ENCODE measurements around the gene EXTL1.

EXTL1 gene

GRCh38 chr1:26057189-26057588 is 35.6 kb downstream of the EXTL1 start:
- Histone ChIP-seq H3K36me3 (ENCODE audit: low read length) (no peaks in the 10 kb centered on the region), H3K9me3 (ENCODE audit: insufficient read depth, low read length) (no peaks in the 10 kb centered on the region), H3K4me3 (ENCODE audit: insufficient read depth, low read length, poor library complexity, severe bottlenecking) (no peak overlapping the region), H3K27ac (ENCODE audit: low read depth, low read length) (no peak overlapping the region), H3K9me2 (replicated peaks; ENCODE audit: insufficient read depth, low read length) (no peaks in the 10 kb centered on the region), H4K20me1 (ENCODE audit: low read depth, low read length) (no peaks in the 10 kb centered on the region), H3K9ac (ENCODE audit: low read length) (no peak overlapping the region), H3K4me2 (ENCODE audit: low read depth, low read length, poor library complexity, severe bottlenecking) (no peak overlapping the region), H3K79me2 (ENCODE audit: insufficient read depth, low read length) (no peaks in the 10 kb centered on the region), H3F3A (ENCODE audit: insufficient read depth) (no peaks in the 10 kb centered on the region), H3K27me3 (ENCODE audit: low read length) (no peaks in the 10 kb centered on the region), H2AFZ (ENCODE audit: low read depth, low read length, severe bottlenecking) (no peak overlapping the region)
- TF ChIP-seq CTCF (IDR thresholded peaks at IDR 0.05; ENCODE audit: insufficient read depth, low read length, poor library complexity, severe bottlenecking) (no peak), EZH2phosphoT487 (conservative IDR thresholded peaks at IDR 0.05; ENCODE audit: low read length) (no peak)

GRCh38 chr1:26058052-26058595 is 36.5 kb downstream of the EXTL1 start:
- Histone ChIP-seq H4K20me1 (ENCODE audit: low read depth, low read length) (no peaks in the 10 kb centered on the region), H3K36me3 (ENCODE audit: low read length) (no peaks in the 10 kb centered on the region), H3K79me2 (ENCODE audit: insufficient read depth, low read length) (no peaks in the 10 kb centered on the region), H3K9me2 (replicated peaks; ENCODE audit: insufficient read depth, low read length) (no peaks in the 10 kb centered on the region), H3K9ac (ENCODE audit: low read length) (no peak overlapping the region), H3K9me3 (ENCODE audit: insufficient read depth, low read length) (no peaks in the 10 kb centered on the region), H3K27ac (ENCODE audit: low read depth, low read length) (no peak overlapping the region), H3K27me3 (ENCODE audit: low read length) (no peaks in the 10 kb centered on the region), H3K4me2 (ENCODE audit: low read depth, low read length, poor library complexity, severe bottlenecking) (no peak overlapping the region), H2AFZ (ENCODE audit: low read depth, low read length, severe bottlenecking) (no peak overlapping the region), H3F3A (ENCODE audit: insufficient read depth) (no peaks in the 10 kb centered on the region), H3K4me3 (ENCODE audit: insufficient read depth, low read length, poor library complexity, severe bottlenecking) (no peak overlapping the region)
- no peak for TF ChIP-seq EZH2phosphoT487 (conservative IDR thresholded peaks at IDR 0.05; ENCODE audit: low read length)
- no peak for TF ChIP-seq CTCF (IDR thresholded peaks at IDR 0.05; ENCODE audit: insufficient read depth, low read length, poor library complexity, severe bottlenecking)

GRCh38 chr1:26059906-26060305 is 38.3 kb downstream of the EXTL1 start:
- Histone ChIP-seq H2AFZ (ENCODE audit: low read depth, low read length, severe bottlenecking) (no peak overlapping the region), H3K9ac (ENCODE audit: low read length) (no peak overlapping the region)

More at GRCh38 chr1:26059906-26060305, 38.3 kb downstream of the EXTL1 start:
- no peak for TF ChIP-seq CTCF (IDR thresholded peaks at IDR 0.05; ENCODE audit: insufficient read depth, low read length, poor library complexity, severe bottlenecking)
- TF ChIP-seq EZH2phosphoT487 (conservative IDR thresholded peaks at IDR 0.05; ENCODE audit: low read length), result no peak
- H3K36me3 ChIP-seq (ENCODE audit: low read length), result no peaks in the 10 kb centered on the region
- H3K9me2 ChIP-seq (replicated peaks; ENCODE audit: insufficient read depth, low read length), result no peaks in the 10 kb centered on the region
- H3K27ac ChIP-seq (ENCODE audit: low read depth, low read length), result no peak overlapping the region
- no peak overlapping the region for H3K4me3 ChIP-seq (ENCODE audit: insufficient read depth, low read length, poor library complexity, severe bottlenecking)
- no peaks in the 10 kb centered on the region for H3F3A ChIP-seq (ENCODE audit: insufficient read depth)
- no peak overlapping the region for H3K4me2 ChIP-seq (ENCODE audit: low read depth, low read length, poor library complexity, severe bottlenecking)
- no peaks in the 10 kb centered on the region for H4K20me1 ChIP-seq (ENCODE audit: low read depth, low read length)
- no peaks in the 10 kb centered on the region for H3K27me3 ChIP-seq (ENCODE audit: low read length)
- no peaks in the 10 kb centered on the region for H3K79me2 ChIP-seq (ENCODE audit: insufficient read depth, low read length)
- H3K9me3 ChIP-seq (ENCODE audit: insufficient read depth, low read length), result no peaks in the 10 kb centered on the region

All from SU-DHL-6 (cell line).